GM21723 (cell line): ENCODE results near the gene NELL1.
A peak's percentile ranks its signal among the peaks of the same experiment; 100 is the strongest.

Source experiments
- ATAC-seq: cut with Tn5 transposase; IDR thresholded peaks from one replicate; pipeline ENCODE4 v1.9.1; 2021; ENCODE audit warnings: mild to moderate bottlenecking, moderate library complexity; ENCODE audit not compliant: unreplicated experiment

NELL1 gene

DNA sequence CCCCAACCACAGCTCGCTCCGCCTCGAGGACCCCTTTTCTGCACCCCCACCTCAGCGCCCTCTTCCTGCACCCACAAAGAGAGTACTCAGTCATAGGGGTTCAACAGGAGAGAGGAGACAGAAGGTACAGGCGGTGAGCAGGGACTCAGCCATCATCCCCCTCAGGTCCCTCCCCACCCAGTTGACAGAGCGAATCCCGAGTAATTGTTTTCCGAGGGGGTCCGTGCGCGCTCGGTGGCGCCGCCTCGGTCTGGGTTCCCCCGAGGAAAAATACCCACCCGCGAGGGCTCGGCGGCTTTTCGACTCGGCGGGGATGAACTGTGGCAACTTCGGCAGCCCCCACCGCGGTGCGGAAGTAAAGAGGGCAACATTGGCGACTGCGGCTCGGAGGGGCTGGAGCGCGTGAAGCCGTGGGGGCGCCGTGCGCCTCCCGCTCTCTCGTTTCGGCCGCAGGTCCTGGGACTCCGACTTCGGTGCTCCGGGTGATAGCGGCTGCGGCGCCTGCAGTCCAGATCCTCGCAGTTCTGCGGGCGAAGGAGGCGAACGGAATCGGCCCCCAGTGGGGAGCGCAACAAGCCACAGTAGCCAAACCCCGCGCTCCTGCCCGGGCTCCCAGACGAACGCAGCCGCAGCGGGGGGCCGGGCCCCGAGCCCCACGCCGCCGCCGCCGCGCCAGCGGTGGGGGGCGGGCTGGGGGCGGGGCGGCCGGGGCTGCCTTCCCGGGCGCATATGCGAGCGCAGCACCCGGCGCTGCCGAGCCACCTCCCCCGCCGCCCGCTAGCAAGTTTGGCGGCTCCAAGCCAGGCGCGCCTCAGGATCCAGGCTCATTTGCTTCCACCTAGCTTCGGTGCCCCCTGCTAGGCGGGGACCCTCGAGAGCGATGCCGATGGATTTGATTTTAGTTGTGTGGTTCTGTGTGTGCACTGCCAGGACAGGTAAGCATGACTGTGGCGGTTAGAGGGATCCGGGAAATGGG lies at the start of gene NELL1:
NELL1 (plus strand) TSS at position 743 of the 976 bp plus-strand sequence.
- ATAC-seq = no peak

DNA sequence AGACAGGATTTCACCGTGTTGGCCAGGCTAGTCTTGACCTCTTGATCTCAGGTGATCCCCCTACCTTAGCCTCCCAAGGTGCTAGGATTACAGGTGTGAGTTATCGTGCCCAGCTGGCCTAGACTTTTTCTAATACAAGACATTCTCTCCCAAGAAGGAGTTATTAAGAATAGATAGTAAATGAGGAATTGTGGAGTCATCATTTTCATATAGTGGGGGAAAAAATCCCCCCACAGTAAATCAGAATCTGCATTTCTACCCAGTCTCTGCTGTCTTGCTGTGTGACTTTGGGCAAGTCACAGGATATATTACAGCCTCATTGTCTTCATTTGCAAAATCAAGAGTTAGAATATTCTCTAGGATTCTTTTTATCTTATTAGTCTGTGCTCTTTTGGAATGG lies 48.4 kb upstream of the NELL1 start:
- no peak for ATAC-seq

DNA sequence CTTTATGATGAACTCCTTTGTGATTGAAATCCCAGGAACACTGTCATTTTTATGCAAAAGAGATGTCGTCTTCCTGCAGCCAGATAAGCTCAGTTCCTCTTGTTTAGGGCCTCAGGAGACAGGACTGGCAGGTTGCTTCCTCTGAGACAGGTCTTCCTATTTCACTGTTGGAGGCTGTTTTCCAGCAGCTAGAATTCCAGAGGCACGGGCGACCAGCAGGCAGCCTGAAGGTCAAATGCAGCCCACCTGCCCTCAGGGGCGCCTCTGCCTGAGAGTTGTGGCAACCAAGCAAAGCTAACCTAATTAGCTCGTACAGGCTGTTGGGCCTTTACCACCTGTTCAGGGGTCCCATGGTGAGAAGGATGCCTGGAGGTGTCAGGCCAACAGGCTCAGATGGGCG lies 47.7 kb upstream of the NELL1 start:
- ATAC-seq = no peak

DNA sequence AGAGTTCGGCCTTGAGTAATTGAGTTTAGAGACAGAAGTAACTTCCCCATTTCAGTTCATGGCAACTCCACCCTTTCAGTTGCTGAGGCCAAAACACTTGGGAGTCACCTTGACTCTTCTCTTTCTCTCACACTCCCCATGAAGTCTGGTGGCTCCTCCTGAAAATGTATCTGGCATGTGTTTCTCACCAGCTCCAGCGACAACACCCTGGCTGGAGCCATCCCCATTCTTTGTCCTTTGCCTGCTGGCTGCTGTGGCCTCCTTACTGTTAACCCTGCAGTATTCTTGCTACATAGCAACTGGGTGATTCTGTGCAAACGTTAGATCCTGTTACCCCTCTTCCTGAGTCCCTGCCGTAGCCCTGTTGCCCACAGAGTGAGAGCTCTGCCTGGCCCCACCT lies 46.1 kb upstream of the NELL1 start:
- ATAC-seq = no peak

DNA sequence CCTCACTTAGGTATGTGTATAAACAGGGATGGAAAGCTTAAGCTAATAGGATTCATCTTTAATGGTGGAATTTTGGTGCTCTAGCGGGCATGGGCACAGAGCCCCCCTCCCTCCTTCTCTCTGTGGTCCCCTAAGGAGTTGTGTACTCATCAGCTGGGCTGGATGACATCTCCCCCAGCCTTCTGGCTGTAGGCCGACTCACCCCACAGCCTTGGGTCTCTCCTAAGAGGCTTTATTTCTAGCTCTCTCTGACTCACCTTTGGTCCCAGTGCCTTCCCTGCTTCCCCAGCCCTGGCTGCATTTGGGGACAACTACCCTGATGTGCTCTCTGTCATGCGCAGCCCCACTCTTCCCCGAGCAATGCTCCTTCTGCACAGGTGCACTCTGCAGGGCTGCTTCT lies 43.1 kb upstream of the NELL1 start:
- no peak for ATAC-seq

DNA sequence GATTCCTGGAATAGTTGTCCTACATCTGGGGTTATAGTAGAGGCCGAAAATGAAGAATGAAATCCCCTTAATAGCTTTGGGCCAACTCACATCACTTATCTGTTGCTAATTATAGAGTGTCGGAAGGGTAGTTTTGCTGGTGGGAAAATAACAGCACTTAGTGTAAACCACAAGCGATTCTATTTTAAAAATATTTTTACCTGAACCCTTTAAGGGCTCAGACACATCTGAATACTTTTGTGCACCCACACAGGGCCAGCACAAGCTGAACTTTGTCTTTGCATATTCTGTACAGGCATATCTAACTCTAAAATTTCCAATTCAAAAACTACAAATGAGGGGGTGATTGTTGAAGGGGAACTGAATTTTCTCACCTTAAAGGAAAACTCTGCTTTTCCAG lies 42.4 kb upstream of the NELL1 start:
- no peak for ATAC-seq

DNA sequence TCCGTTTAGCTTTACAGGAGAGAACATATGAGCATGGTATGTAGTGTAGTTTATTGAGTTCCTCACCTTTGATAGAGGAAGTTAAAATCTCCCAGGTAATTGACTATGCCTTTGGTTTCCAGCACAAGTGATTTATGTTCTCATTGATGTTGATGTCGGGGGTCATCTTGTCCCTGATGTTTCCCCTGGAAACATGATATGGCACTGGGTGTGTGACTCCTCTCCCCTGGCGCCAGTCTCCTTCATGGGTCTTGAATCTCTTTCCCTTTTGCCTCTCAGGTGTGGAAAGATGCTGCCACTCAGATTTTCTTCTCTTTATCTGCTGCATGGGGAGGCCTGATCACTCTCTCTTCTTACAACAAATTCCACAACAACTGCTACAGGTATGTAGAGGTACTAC lies 41.7 kb upstream of the NELL1 start:
- no peak for ATAC-seq

DNA sequence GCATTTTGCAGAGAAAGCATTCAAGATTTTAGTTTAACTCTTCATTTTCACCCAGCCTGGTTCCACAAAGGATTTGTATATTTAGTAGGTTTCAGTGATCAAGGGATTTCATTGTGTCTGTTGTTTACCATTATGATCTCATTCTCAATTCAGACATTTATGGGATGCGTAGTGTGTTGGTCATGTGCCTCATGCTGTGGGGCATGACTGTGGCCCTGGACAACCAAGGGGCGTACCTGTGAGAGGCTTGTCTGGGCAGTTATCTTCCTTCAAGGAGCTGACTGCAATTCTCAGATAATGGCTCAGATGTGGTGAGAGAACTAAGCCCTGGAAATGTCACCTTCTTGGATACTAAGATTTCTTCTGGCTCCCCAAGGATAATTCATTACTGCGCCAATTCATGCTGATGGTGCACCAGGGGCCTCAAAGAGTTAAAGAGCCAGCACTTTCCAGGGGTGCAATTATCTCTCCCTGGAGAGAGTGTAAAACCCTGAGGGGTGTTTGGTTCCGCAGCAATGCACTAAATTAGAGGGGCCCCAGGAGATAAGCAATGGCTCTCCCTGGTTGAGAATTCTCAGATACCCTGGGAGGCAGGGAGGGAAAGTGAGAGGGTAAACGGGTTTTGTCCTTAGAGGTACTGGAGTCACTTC lies 37.7 kb upstream of the NELL1 start:
- no peak for ATAC-seq

DNA sequence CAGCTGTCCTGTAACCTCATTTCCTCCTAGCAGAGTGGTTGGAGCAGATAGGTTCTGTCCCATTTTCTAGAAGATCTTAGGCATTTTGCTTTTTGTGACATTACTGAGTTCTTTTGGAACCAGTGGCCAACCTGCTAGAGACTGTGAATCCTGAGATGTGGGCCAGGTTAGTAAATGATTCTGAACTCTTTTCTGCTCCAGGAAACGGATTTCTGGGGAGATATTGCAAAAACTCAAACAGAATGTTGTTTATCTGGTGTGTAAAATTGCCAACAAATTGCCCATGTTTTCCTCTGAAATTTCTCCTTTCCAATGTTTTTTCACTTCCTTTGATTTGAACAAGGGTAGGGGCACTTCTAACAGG lies 37.2 kb upstream of the NELL1 start:
- no peak for ATAC-seq

DNA sequence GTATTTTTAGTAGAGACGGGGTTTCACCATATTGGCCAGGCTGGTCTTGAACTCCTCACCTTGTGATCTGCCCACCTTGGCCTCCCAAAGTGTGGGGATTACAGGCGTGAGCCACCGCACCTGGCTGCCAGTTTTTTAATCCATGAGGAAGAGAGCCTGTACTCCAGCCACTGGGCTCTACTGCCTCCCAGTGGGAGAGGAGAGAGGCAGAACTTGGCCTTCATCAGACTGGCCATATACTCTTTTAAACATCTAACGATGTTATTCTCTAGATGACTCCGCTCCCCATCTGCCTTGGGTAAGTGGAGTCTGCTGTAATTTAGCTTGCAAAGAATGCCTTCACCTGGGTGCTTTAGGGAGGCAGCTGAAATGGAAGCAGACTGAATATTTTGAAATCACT lies 35.3 kb upstream of the NELL1 start:
- no peak for ATAC-seq

DNA sequence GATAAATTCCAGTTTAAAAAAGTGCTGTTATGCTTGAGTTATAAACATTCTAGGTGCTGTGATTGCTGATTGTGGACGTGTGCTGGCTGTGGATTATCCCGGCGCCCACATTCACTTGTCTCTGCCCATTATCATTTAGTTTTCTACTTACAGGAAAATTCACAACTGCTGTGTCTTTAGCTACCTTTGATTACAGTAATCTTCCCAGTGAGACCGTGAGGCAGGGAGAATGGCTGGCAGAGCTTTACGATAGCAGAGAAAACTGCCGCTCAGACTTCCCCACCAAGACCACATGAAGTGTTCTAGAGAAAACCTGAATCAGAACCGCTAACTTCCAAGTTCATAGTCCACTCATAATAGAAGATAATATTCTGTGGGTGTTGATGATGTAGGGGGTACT lies 34.6 kb upstream of the NELL1 start:
- no peak for ATAC-seq

DNA sequence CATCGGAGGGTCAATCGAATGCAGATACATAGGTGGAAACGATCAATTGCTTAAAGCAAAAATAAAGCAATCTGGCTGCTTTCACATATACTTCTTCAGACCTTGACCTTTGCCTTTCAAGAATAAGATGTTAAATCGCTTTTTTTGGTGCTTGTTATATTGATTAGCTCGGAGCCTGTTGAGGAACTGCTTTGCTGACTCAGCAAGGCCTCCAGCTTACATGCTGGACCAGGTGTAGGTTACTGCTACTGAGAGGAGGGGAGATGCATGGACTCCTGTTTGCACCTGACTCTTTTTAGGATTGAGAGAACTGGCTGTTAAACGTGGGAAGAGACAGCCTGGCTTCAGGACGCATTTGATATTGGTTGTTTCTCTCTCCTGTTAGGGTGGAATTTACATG lies 31.3 kb upstream of the NELL1 start:
- no peak for ATAC-seq

DNA sequence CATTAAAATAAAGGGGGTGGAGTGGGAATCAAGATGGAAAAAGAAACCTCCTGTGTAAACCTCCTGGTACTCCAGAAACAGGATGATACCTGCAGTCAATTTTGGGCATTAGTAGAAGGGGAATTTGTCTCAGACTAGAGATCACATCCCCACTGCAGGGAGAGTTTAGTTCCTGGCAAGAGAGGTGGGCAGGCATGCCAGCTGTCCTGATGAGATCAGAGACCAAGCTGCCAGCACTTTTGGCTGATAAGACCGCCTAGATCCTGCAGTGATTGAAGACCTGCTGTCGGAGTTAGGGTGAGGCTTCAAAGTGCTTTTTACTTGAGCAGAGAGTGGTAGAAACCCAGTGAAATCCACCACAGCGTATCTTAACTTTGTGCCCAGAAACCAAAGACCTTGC lies 29.7 kb upstream of the NELL1 start:
- no peak for ATAC-seq

DNA sequence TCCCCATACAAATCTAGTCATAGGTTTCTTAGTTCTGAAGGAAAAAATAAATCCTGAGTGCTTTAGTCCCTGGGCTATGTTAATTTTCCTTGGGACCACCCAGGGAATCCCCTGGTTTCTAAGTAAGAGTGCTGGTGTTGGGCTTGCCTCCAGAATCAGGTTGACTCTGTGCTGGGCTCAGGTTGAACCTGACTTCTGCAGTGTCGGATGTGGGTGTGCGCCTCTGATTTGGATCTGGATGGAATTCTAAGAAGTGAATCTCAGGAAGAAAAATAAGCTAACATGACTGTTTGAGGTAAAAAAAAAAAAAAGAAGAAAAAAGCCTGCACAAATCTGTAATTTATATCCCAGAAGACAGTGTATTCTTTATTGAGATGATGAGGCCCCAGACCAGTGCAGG lies 29.0 kb upstream of the NELL1 start:
- no peak for ATAC-seq

DNA sequence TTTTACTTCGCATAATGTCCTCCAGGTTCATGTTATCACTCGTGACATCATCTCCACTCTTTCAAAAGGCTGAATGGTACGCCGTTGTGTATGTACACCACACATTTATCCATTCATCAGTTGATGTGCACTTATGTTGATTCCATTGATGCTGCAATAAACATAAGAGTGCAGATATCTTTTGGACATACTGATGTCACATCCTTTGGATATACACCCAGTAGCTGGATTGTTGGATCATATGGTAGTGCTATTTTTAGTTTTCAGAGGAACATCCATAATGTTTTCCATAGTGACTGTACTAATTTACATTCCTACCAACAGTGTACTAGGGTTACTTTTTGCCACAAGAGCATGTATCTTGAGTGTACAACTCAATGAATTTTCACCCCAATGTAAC lies 25.0 kb upstream of the NELL1 start:
- ATAC-seq = no peak

DNA sequence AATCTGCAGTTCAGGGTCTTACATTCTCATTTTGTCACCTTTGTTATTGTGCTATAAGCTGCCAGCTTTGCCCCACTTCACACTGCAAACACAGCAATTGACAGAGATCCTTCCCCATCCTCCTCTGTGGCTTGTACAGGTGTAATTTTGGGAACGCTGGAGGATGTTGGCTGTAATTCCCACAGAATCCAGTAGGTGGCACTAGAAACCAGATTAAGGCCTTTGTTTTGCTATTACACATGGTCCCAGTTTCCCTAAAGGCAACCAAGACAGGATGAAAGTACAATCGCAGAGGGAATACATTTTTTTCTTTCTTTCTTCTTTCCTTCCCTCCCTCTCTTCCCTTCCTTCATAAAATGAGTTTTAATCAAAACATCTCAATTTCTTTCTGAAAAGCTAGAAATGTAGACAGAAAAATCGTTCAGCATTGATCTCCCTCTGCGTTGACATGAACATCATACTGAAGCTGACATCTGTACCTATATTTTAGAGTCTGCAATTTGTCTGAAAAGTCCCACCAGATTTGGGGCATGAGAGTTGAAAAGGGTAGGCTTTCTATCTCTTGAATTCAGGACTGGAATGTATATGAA lies 21.3 kb upstream of the NELL1 start:
- ATAC-seq = peak; percentile 79

DNA sequence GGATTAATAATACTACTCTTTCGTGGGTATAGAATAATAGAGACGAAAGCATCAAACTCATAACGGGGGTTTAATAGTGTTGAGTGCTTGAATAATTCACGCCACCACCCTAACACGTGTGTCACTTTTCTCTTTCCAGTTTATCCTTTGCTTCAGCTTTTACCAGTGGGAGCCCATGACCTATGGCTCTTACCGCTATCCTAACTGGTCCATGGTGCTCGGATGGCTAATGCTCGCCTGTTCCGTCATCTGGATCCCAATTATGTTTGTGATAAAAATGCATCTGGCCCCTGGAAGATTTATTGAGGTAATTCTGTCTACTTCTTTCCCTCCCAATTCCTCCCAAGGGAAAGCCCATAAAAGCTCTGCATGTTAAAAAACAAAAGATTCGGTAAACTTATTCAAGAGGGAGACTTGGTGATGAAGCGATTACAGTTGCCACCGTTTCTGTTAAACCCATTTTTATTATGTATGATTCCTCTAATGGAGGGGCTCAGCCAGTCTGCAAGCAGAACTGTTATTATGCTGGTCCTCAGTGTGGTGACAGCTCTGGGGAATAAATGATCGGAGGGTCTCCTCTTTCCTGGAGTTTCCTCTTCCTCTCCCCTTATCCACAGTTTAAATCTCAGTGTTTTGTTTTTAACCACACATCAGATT lies 17.1 kb upstream of the NELL1 start:
- ATAC-seq = no peak

DNA sequence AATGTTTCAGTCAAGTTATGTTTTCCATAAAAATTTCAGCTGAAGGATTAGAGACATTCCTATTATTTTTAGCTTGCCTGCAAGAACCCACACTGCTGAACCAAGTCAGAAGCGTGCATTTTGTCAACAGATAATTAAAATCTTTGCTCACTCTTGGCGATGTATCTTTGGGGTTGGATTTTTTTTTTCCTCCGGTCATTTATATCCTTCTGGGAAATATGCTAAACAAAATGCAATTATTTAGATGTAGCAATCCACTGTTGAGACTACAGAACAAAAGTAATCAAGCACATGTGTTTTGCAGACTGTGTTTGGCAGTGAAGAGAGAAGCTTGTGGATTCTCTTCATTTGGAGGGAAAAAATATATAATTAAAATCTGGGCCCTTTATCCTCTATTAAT lies 15.3 kb upstream of the NELL1 start:
- ATAC-seq = no peak

DNA sequence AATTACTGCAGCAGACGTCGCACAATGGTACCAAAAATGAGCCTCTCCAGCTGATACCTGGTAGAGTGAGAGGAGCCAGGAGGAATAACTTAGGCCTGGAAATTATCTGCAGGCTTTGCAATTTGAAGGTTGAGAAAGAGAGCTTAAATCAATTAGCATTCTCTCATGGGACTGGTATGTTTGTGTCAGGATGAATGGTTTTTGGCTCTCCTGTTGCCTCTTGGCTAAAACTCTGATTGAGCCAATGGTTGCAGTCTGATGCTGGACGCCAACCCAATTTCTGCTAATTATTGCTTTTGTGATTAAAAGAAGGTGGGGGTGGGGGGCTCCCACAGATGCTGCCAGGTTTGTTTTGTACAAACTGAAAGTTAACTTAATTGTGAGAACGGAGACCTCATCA lies 12.5 kb upstream of the NELL1 start:
- ATAC-seq = no peak

DNA sequence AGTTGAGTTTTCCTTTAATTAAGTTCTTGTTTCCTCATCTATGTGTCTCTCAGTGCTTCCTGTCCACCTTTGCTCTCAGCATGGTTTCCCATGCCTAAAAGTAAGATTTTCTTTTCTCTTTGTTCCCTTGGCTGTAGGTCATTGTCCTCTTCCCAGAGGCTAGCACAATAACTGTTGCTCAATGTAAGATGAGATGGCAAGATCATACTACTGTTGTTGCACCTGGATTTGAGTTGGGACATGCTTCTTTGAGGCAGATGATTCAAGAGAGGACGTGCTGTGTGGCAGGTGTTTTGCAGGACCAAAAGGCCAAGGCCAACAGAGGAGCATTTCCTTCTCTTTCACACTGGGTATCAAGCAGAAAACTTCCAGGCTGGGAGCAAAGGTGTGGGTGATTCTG lies 11.3 kb upstream of the NELL1 start:
- ATAC-seq = no peak

DNA sequence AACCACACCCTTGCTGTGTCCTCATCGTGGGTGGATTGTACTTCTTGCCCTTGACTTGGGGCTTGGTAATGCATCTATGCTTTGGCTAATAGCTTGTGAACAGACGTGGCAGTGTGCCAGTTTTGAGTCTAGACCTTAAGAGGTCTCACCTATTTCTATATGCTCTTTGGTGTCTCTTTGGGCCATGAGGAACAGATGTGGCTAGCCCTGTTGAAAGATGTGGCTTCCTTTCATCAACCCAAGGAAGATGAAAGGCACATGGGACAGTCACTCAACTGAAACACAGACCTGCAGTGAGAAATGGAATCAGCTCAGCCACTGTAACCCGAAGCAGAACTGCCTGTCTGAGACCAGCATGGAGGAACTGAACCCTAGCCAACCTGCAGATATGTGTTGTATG lies 7.9 kb upstream of the NELL1 start:
- no peak for ATAC-seq

DNA sequence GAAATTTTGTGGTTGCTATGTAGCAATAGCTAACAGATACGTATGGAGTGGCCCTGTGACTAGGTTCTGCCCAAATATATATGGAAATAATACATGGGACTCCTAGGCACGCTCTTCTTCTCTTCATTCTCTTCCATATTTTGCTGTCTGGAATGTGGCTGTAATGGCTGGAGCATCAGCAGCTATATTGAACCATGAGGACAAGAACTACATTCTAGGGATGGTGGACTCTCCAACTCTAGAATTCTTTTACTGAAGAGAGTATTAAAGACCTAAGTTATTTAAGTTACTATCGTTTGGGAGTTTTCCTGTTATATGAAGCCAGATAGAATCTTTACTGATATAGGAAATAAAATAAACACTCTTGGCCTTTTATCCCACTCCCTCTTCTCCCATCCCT lies 7.5 kb upstream of the NELL1 start:
- ATAC-seq = no peak
